WERI-Rb-1 (cell line): ENCODE results near the gene PRLHR.

Source experiments
- DNase-seq: peaks from one replicate; pipeline ENCODE4 v3.0.0-alpha.2; 2020
- H3K27ac ChIP-seq: fragments of 250-450 bp; sonication (Bioruptor Pico); 2 replicates; pipeline ENCODE4 v1.5.1; 2020; ENCODE audit warnings: mild to moderate bottlenecking, moderate library complexity
- H3K27me3 ChIP-seq: fragments of 250-450 bp; sonication (Bioruptor Pico); 2 replicates; pipeline ENCODE4 v1.5.1; 2021; ENCODE audit warnings: mild to moderate bottlenecking, low read depth, moderate library complexity; ENCODE audit not compliant: insufficient read depth, severe bottlenecking
- H3K36me3 ChIP-seq: fragments of 250-450 bp; sonication (Bioruptor Pico); 2 replicates; pipeline ENCODE4 v1.5.1; 2020; ENCODE audit warnings: mild to moderate bottlenecking, moderate library complexity
- H3K4me3 ChIP-seq: 2 replicates; pipeline ENCODE4 v1.5.1; 2011; ENCODE audit warnings: low read depth, mild to moderate bottlenecking, control low read depth, low read length
- H3K9me3 ChIP-seq: fragments of 250-450 bp; sonication (Bioruptor Pico); 2 replicates; pipeline ENCODE4 v1.5.1; 2021; ENCODE audit warnings: mild to moderate bottlenecking, moderate library complexity; ENCODE audit not compliant: severe bottlenecking
- CTCF ChIP-seq: IDR thresholded peaks from 2 replicates; pipeline ENCODE4 v1.5.1; 2011; ENCODE audit warnings: low read depth, mild to moderate bottlenecking, control low read depth, inconsistent platforms, low read length

PRLHR gene

GRCh38 chr10:118594392-118595063 is 920 bp downstream of the PRLHR start:
- no peaks in the 10 kb centered on the region; the same call in 1 of the 2 replicates for H3K36me3 ChIP-seq
- H3K27ac ChIP-seq, result no peak overlapping the region
- H3K9me3 ChIP-seq, result no peaks in the 10 kb centered on the region
- TF ChIP-seq CTCF, result peak; percentile 90
- no peaks in the 10 kb centered on the region for H3K27me3 ChIP-seq
- DNase-seq, result peak; percentile 78
- H3K4me3 ChIP-seq, result peak overlapping the region; percentile 66

GRCh38 chr10:118592675-118593330 is 2.6 kb downstream of the PRLHR start:
- Histone ChIP-seq H3K27ac (no peak overlapping the region), H3K4me3 (no peak overlapping the region), H3K27me3 (no peaks in the 10 kb centered on the region), H3K9me3 (no peaks in the 10 kb centered on the region), H3K36me3 (no peaks in the 10 kb centered on the region; the same call in 1 of the 2 replicates)
- no peak for DNase-seq
- TF ChIP-seq CTCF, result no peak

DNA sequence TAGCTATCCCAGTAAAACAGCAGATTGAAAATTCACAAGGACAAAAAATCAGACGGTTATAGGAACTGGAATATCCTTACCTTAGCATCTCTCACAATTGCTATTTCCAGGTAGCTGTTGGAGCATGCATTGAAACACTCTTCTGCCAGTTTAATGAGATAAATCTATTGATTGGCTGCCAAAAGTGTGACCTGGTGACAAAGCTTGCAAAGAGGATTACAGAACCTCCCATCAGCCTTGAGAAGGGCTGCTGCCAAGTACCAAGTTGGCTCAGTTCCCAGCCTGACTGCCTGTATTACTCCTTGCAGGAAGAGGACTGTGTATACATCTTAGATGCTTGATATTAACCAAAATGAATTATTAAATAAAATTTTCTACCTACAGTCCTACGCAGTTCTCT is 5.1 kb downstream of the PRLHR start:
- no peak for TF ChIP-seq CTCF
- no peaks in the 10 kb centered on the region for H3K27me3 ChIP-seq
- H3K4me3 ChIP-seq, result no peak overlapping the region
- H3K27ac ChIP-seq, result no peak overlapping the region
- no peaks in the 10 kb centered on the region for H3K9me3 ChIP-seq
- peak; percentile 66 for DNase-seq
- no peaks in the 10 kb centered on the region; the same call in 1 of the 2 replicates for H3K36me3 ChIP-seq

DNA sequence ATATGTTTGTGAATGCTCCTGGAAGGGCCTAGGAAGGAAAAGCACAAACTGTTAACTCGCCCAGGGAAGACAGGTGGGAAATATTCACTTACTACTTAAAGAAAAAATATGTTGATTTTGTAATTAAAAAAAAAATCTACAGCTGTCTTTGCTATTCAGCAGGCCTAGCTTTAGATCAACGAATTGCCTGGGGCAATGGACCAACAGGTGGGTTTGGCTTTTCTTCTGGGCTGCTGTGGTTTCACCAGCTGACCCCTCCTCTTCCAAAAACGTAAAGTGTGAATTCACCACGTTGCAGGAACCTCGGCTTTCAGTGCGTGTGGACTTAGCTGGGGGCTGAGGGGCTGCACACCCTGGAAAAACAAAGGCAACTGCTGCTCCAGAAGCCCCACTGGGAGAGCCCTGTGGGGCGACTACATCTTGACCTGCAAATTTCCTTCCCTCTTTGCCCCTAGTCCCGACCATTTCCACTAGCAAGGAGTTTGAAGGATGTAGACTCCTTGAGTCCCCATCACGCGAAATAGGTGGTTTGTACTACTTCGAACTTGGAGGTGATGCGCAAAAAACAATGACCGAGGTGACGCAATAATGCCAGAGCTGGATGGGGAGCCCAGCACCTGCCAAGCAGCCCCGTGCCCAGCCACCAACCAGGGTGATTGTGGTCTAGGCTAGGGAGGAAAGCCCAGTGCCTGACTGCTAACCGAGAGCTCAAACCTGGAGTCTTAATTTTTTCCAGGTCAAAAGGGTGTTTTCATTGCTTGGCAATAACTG is 7.4 kb downstream of the PRLHR start:
- Histone ChIP-seq H3K27me3 (no peaks in the 10 kb centered on the region), H3K27ac (no peak overlapping the region), H3K36me3 (no peaks in the 10 kb centered on the region), H3K4me3 (no peak overlapping the region), H3K9me3 (no peaks in the 10 kb centered on the region)
- TF ChIP-seq CTCF, result no peak
- no peak for DNase-seq

GRCh38 chr10:118586911-118587310 is 8.5 kb downstream of the PRLHR start:
- H3K36me3 ChIP-seq, result no peaks in the 10 kb centered on the region
- no peaks in the 10 kb centered on the region for H3K9me3 ChIP-seq
- no peak for TF ChIP-seq CTCF
- no peak overlapping the region for H3K27ac ChIP-seq
- DNase-seq, result no peak
- no peak overlapping the region for H3K4me3 ChIP-seq
- H3K27me3 ChIP-seq, result no peaks in the 10 kb centered on the region
